HepG2 (cell line): Measurements from ENCODE around the gene RPL6. TPM values are rescaled to one million over a fixed set of nuclear protein-coding genes. Genes with fewer than 3 reads are reported as not detected.
A peak's percentile ranks its signal among the peaks of the same experiment; 100 is the strongest.

ENCODE experiments used
- CBX2 ChIP-seq, 2 experiments: fragments of 200-600 bp in 1 of 2; sonication (generic); formaldehyde crosslinking in 1 of 2; IDR thresholded peaks; 2 replicates each; pipeline versions ENCODE4 v1.7.0 to v1.8.1; 2018 to 2022; ENCODE audit warnings: low read depth in 2 of 2, low read length in 1 of 2, mild to moderate bottlenecking in 1 of 2, missing genetic modification reagents in 1 of 2
- CCDC6 ChIP-seq: sonication (generic); formaldehyde crosslinking; IDR thresholded peaks from 2 replicates; pipeline ENCODE4 v1.8.1; 2022; ENCODE audit warnings: mild to moderate bottlenecking, missing genetic modification reagents, moderate library complexity
- LCORL ChIP-seq, 2 experiments: fragments of 450-650 bp in 1 of 2; sonication (generic) in 1 of 2; formaldehyde crosslinking in 1 of 2; IDR thresholded peaks; 2 replicates each; pipeline versions ENCODE4 v1.5.0 to v1.6.1; 2017 to 2020; ENCODE audit warnings: antibody characterized with exemption in 1 of 2, missing genetic modification reagents in 1 of 2
- MAFG ChIP-seq: sonication (generic); formaldehyde crosslinking; IDR thresholded peaks from 2 replicates; pipeline ENCODE4 v1.5.1; 2020; ENCODE audit warnings: mild to moderate bottlenecking, missing genetic modification reagents
- MEF2D ChIP-seq: sonication (generic); formaldehyde crosslinking; IDR thresholded peaks from 2 replicates; pipeline ENCODE4 v1.5.1; 2020; ENCODE audit warnings: mild to moderate bottlenecking, missing genetic modification reagents
- MTF1 ChIP-seq: sonication (generic); formaldehyde crosslinking; IDR thresholded peaks from 2 replicates; pipeline ENCODE4 v1.5.0; 2020; ENCODE audit warnings: missing genetic modification reagents
- NFYC ChIP-seq: IDR thresholded peaks from 2 replicates; pipeline ENCODE4 v1.6.1; 2016; ENCODE audit warnings: missing genetic modification reagents, missing compliant biosample characterization
- RARA ChIP-seq: IDR thresholded peaks from 2 replicates; pipeline ENCODE4 v1.6.1; 2016; ENCODE audit warnings: missing genetic modification reagents, missing compliant biosample characterization
- REPIN1 ChIP-seq: sonication (generic); formaldehyde crosslinking; IDR thresholded peaks from 2 replicates; pipeline ENCODE4 v1.8.0; 2022; ENCODE audit warnings: missing genetic modification reagents, low read depth, mild to moderate bottlenecking, borderline replicate concordance
- SRY ChIP-seq: sonication (generic); formaldehyde crosslinking; IDR thresholded peaks from 2 replicates; pipeline ENCODE4 v1.8.0; 2022; ENCODE audit warnings: mild to moderate bottlenecking, missing genetic modification reagents
- ZBTB7A ChIP-seq: sonication (generic); formaldehyde crosslinking; IDR thresholded peaks from 2 replicates; pipeline ENCODE4 v1.8.0; 2022; ENCODE audit warnings: mild to moderate bottlenecking, missing genetic modification reagents
- ZBTB7B ChIP-seq: sonication (generic); formaldehyde crosslinking; IDR thresholded peaks from 2 replicates; pipeline ENCODE4 v1.4.0; 2020; ENCODE audit warnings: missing genetic modification reagents
- ZNF33B ChIP-seq: sonication (generic); formaldehyde crosslinking; IDR thresholded peaks from 2 replicates; pipeline ENCODE4 v1.5.1; 2020; ENCODE audit warnings: mild to moderate bottlenecking, missing genetic modification reagents
- ZNF557 ChIP-seq: sonication (generic); formaldehyde crosslinking; IDR thresholded peaks from 2 replicates; pipeline ENCODE4 v1.4.0; 2020; ENCODE audit warnings: missing genetic modification reagents
- ZSCAN31 ChIP-seq: sonication (generic); formaldehyde crosslinking; IDR thresholded peaks from 2 replicates; pipeline ENCODE4 v1.5.0; 2020; ENCODE audit warnings: low read depth, mild to moderate bottlenecking, missing genetic modification reagents
- polyA plus RNA-seq, 8 experiments: library from polyadenylated mRNA; depleted of rRNA in 3 of 8; stranded (reverse) in 7 of 8; unstranded in 1 of 8; fragments of >200 nt; fragmentation: Illumina TruSeq in 4 of 8; extraction: Trizol in 4 of 8; gene quantifications; 2 replicates each; pipeline versions ENCODE4 v1.2.1 to v1.2.3, GENCODE V29; 2011 to 2016; ENCODE audit warnings: low read depth in 4 of 8, missing spikeins in 1 of 8, mixed read lengths in 1 of 8; ENCODE audit not compliant: insufficient read depth in 1 of 8
- total RNA-seq, 5 experiments: library from RNA; depleted of rRNA; stranded (reverse); fragments of >200 nt; fragmentation: Illumina TruSeq; extraction: Trizol; gene quantifications; 2 replicates each; pipeline ENCODE4 v1.2.3, GENCODE V29; 2016; ENCODE audit warnings: low read depth in 1 of 5
- TF ChIP-seq, protein P1 (sequence below): sonication (generic); formaldehyde crosslinking; IDR thresholded peaks from 2 replicates; pipeline ENCODE4 v1.4.0; 2020; ENCODE audit warnings: mild to moderate bottlenecking, missing genetic modification reagents
- TF ChIP-seq, protein P2 (sequence below): sonication (generic); formaldehyde crosslinking; IDR thresholded peaks from 2 replicates; pipeline ENCODE4 v1.4.0; 2020; ENCODE audit warnings: missing genetic modification reagents
- TF ChIP-seq, protein P3 (sequence below): sonication (generic); formaldehyde crosslinking; IDR thresholded peaks from 2 replicates; pipeline ENCODE4 v1.5.0; 2020; ENCODE audit warnings: missing genetic modification reagents
- TF ChIP-seq, protein P4 (sequence below): sonication (generic); formaldehyde crosslinking; IDR thresholded peaks from 2 replicates; pipeline ENCODE4 v1.9.0; 2022; ENCODE audit warnings: low read depth, missing genetic modification reagents
- TF ChIP-seq, protein P5 (sequence below): fragments of 450-650 bp; IDR thresholded peaks from 2 replicates; pipeline ENCODE4 v1.6.1; 2016
- TF ChIP-seq, protein P6 (sequence below): sonication (generic); formaldehyde crosslinking; IDR thresholded peaks from 2 replicates; pipeline ENCODE4 v1.5.1; 2020; ENCODE audit warnings: missing genetic modification reagents, mild to moderate bottlenecking, borderline replicate concordance
- TF ChIP-seq, protein P7 (sequence below): sonication (generic); formaldehyde crosslinking; IDR thresholded peaks from 2 replicates; pipeline ENCODE4 v1.4.0; 2020; ENCODE audit warnings: missing genetic modification reagents, low read depth, mild to moderate bottlenecking, borderline replicate concordance

Gene RPL6
- total and polyA plus RNA-seq, 2 of the 13 experiments (the other 11 are each of a cell fraction or from before 2014, with no cell fraction given): 1,551 to 1,719 TPM

DNA sequence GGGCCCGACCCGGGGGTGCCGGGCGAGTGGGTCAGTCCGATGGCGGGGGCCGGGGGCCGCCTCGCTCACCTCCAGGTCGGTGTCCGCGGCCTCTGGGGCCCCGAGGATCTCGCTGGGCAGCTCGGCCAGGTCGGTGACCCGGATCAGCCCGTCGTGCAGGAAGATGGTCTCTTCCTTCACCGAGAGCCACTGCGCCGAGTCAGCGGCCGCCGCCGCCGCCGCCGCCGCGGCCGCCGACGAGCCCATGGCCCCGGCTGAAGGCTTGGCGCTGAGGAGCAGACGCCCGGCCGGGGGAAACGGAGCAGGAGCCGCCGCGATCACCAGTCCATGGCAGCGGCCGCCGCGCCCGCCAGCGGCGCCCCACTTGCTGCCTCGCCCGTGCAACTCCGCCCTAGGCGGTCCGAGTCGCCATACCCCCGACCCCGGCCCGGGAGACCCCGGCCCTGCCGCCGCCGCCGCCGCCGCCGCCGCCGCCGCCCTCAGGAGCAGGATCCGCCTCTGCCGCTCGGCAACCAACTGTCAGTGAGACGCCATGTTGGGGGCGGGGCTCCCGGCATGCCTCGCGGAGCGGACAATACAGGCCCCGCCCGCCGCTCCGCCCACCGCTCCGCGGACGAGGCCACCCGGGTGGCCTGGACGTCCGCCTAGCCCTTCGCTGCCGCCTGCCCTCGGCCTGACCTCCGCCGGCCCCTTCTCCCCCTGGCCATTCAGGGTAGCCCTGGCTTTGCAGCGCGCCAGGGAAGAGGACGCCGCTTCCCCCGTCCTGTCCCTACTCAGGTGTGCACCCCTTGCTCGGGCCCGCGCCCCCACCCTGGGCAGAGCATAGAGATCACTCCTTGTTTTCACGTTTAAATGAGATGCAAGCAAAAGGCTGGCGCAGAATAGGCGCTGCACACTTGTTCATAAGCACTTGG is 27.3 kb downstream of the RPL6 start, which contains the start of gene HECTD4 (continued):
- TF ChIP-seq SRY: no peak
- TF ChIP-seq, protein P1, sequence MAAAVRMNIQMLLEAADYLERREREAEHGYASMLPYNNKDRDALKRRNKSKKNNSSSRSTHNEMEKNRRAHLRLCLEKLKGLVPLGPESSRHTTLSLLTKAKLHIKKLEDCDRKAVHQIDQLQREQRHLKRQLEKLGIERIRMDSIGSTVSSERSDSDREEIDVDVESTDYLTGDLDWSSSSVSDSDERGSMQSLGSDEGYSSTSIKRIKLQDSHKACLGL (CRISPR knock-in tag): peak; percentile 40; the same call in 1 of the 2 replicates
- peak; percentile 92 for TF ChIP-seq RARA (CRISPR knock-in tag)
- TF ChIP-seq ZNF33B (CRISPR knock-in tag): peak; percentile 21; the same call in 1 of the 2 replicates
- TF ChIP-seq, protein P2, sequence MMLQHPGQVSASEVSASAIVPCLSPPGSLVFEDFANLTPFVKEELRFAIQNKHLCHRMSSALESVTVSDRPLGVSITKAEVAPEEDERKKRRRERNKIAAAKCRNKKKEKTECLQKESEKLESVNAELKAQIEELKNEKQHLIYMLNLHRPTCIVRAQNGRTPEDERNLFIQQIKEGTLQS (CRISPR knock-in tag): no peak
- TF ChIP-seq MEF2D (CRISPR knock-in tag): 0 out of 2 replicates have a peak, but pooled peaks have one; percentile 72
- TF ChIP-seq NFYC (CRISPR knock-in tag): peak; percentile 40; the same call in 1 of the 2 replicates
- TF ChIP-seq ZSCAN31 (CRISPR knock-in tag): peak; percentile 91
- TF ChIP-seq CBX2 (IDR thresholded peaks at IDR 0.05; ENCODE audit: low read depth, low read length): no peak
- TF ChIP-seq CBX2 (CRISPR knock-in tag; IDR thresholded peaks at IDR 0.05; ENCODE audit: low read depth): no peak
- no peak for TF ChIP-seq LCORL (IDR thresholded peaks at IDR 0.05)
- TF ChIP-seq LCORL (CRISPR knock-in tag; IDR thresholded peaks at IDR 0.05): peak; percentile 56; the same call in 1 of the 2 replicates
- peak; percentile 91 for TF ChIP-seq REPIN1 (CRISPR knock-in tag)
- TF ChIP-seq, protein P3, sequence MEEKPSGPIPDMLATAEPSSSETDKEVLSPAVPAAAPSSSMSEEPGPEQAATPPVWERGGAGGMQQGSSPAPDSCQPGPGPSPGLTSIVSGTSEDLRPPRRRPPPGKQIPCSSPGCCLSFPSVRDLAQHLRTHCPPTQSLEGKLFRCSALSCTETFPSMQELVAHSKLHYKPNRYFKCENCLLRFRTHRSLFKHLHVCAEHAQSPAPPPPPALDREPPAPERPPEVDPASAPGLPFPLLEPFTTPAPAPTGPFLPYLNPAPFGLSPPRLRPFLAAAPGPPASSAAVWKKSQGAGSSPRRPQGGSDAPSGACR (CRISPR knock-in tag): peak; percentile 94
- no peak; the same call in 1 of the 2 replicates for TF ChIP-seq CCDC6 (CRISPR knock-in tag)
- TF ChIP-seq, protein P4, sequence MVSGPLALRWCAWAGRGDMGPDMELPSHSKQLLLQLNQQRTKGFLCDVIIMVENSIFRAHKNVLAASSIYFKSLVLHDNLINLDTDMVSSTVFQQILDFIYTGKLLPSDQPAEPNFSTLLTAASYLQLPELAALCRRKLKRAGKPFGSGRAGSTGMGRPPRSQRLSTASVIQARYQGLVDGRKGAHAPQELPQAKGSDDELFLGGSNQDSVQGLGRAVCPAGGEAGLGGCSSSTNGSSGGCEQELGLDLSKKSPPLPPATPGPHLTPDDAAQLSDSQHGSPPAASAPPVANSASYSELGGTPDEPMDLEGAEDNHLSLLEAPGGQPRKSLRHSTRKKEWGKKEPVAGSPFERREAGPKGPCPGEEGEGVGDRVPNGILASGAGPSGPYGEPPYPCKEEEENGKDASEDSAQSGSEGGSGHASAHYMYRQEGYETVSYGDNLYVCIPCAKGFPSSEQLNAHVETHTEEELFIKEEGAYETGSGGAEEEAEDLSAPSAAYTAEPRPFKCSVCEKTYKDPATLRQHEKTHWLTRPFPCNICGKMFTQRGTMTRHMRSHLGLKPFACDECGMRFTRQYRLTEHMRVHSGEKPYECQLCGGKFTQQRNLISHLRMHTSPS: no peak
- TF ChIP-seq, protein P5, sequence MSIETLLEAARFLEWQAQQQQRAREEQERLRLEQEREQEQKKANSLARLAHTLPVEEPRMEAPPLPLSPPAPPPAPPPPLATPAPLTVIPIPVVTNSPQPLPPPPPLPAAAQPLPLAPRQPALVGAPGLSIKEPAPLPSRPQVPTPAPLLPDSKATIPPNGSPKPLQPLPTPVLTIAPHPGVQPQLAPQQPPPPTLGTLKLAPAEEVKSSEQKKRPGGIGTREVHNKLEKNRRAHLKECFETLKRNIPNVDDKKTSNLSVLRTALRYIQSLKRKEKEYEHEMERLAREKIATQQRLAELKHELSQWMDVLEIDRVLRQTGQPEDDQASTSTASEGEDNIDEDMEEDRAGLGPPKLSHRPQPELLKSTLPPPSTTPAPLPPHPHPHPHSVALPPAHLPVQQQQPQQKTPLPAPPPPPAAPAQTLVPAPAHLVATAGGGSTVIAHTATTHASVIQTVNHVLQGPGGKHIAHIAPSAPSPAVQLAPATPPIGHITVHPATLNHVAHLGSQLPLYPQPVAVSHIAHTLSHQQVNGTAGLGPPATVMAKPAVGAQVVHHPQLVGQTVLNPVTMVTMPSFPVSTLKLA: 0 out of 2 replicates have a peak, but pooled peaks have one; percentile 3
- peak; percentile 74; the same call in 1 of the 2 replicates for TF ChIP-seq ZBTB7A (CRISPR knock-in tag)
- TF ChIP-seq, protein P6, sequence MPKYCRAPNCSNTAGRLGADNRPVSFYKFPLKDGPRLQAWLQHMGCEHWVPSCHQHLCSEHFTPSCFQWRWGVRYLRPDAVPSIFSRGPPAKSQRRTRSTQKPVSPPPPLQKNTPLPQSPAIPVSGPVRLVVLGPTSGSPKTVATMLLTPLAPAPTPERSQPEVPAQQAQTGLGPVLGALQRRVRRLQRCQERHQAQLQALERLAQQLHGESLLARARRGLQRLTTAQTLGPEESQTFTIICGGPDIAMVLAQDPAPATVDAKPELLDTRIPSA (CRISPR knock-in tag): no peak
- no peak for TF ChIP-seq MAFG
- TF ChIP-seq MTF1: no peak
- TF ChIP-seq ZNF557 (CRISPR knock-in tag): no peak
- TF ChIP-seq ZBTB7B: peak; percentile 52; the same call in 1 of the 2 replicates
- TF ChIP-seq, protein P7, sequence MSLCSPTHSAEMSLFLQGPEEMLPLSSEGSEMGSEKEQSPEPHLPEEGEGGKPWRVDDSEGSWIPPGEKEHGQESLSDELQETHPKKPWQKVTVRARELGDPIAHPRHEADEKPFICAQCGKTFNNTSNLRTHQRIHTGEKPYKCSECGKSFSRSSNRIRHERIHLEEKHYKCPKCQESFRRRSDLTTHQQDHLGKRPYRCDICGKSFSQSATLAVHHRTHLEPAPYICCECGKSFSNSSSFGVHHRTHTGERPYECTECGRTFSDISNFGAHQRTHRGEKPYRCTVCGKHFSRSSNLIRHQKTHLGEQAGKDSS (CRISPR knock-in tag): peak; percentile 55; the same call in 1 of the 2 replicates
